ENCODE results near the gene ADGRB3.

DNA sequence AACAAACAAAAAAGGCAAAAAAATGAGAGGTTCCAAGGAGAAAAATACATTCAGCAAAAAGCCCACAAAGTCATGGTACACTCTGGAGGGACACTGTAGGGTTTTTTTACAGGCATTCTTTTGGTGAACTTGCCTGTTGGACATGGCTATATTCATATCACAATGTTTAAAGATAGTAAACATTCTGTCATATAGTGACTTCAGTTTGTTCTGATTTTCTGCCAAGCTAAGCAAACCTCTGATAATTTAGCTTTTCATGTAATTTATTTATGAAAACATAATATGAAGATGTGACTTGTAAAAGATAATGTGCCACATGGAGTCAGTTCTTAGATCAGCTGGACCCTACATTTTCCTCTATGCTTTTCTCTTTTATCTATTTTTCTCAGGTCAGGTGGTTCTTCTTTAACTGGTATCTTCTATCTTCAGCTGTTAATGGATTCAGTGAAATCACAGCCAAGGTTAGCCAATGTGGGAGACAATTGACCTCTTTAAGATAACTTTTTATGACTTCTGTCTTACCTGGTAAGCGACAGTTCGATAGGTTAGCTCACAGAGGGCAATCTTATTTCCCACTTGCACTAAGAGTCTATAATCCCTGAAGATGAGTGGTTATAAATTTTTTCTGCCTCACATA is 87.9 kb downstream of the ADGRB3 start:
- TF ChIP-seq POLR2AphosphoS5 (IDR thresholded peaks at IDR 0.05) = no peak
- TF ChIP-seq CTCF (IDR thresholded peaks at IDR 0.05 in 8 of 11, conservative IDR thresholded peaks at IDR 0.05 in 3 of 11) = no peak
- no peak for TF ChIP-seq POLR2A (IDR thresholded peaks at IDR 0.05)

All from spleen (tissue), 7 donors.